ENCODE data around the gene COG5. TPM values are rescaled to one million over a fixed set of nuclear protein-coding genes. Genes with fewer than 3 reads are reported as not detected.

COG5 gene
- total and polyA plus RNA-seq, 2 of the 8 experiments (the other 6 are each of a cell fraction or from before 2014, with no cell fraction given), result 10.5 to 28.1 TPM

- WGBS, 2 experiments (ENCODE audit: extremely low coverage in 1 of 2, insufficient coverage in 1 of 2, insufficient read length in 1 of 2, insufficient replicate concordance in 2 of 2, low coverage in 1 of 2, low lambda C conversion rate in 2 of 2, missing lambda C conversion rate in 1 of 2), result 100% methylated on average over 1 of the region's 1 CpG; no CpG with 5 or more reads in 1 of the 2 experiments
- POLR2A ChIA-PET (ENCODE audit: partially characterized antibody), result interaction anchor here (0.6 kb wide), 1 partner anchor 12 kb away, joined by 3 read pairs; no protein-coding TSS in a partner anchor
These were observed 121.0 kb downstream of the COG5 start for GRCh38 chr7:107442678-107443077.

More at GRCh38 chr7:107442678-107443077, 121.0 kb downstream of the COG5 start:
- no peak overlapping the region for H2BK12ac ChIP-seq (ENCODE audit: low read depth, low read length)
- no peak overlapping the region for H3K9ac ChIP-seq (replicated peaks in 1 of 4; ENCODE audit: extremely low read depth in 1 of 4, low read depth in 3 of 4, low read length in 3 of 4)
- H2BK15ac ChIP-seq (ENCODE audit: low read length), result no peak overlapping the region
- H2AK5ac ChIP-seq (ENCODE audit: low read depth, low read length), result no peak overlapping the region
- H4K91ac ChIP-seq (replicated peaks; ENCODE audit: insufficient read length, low read length), result no peak overlapping the region
- H4K5ac ChIP-seq (ENCODE audit: insufficient read length, low read depth, low read length), result no peak overlapping the region
- H4K20me1 ChIP-seq (replicated peaks in 1 of 2; ENCODE audit: control insufficient read depth in 1 of 2, insufficient read depth in 2 of 2, low read length in 2 of 2), result no peaks in the 10 kb centered on the region
- H2BK20ac ChIP-seq (ENCODE audit: low read length), result no peak overlapping the region
- DNase-seq (ENCODE audit: low read depth in 1 of 2, low spot score in 2 of 2), result no peak
- no peaks in the 10 kb centered on the region for H3K23me2 ChIP-seq (ENCODE audit: low read depth, low read length)
- H2BK120ac ChIP-seq (replicated peaks; ENCODE audit: low read depth, low read length), result no peak overlapping the region
- H3K79me1 ChIP-seq (ENCODE audit: low read depth, low read length), result 0 out of 2 replicates have a peak, but pooled peaks cover 2% of the 10 kb centered on the region
- H3K79me2 ChIP-seq (ENCODE audit: control insufficient read depth in 1 of 2, insufficient read depth in 2 of 2, low read length in 2 of 2), result no peaks in the 10 kb centered on the region
- no peak overlapping the region for H3K4me3 ChIP-seq (ENCODE audit: extremely low read depth in 1 of 4, insufficient read depth in 2 of 4, low read depth in 3 of 4, low read length in 4 of 4)
- H2AFZ ChIP-seq (ENCODE audit: low read length), result no peak overlapping the region
- no peaks in the 10 kb centered on the region for H3K4me1 ChIP-seq (replicated peaks in 1 of 4; ENCODE audit: control insufficient read depth in 3 of 4, insufficient read depth in 4 of 4, low read length in 3 of 4)
- no peak overlapping the region for H3K27ac ChIP-seq (ENCODE audit: low read depth, low read length)
- H3K9me3 ChIP-seq (ENCODE audit: insufficient read depth in 2 of 2, low read depth in 1 of 2, low read length in 1 of 2), result no peaks in the 10 kb centered on the region
- no peak overlapping the region for H3K4ac ChIP-seq (replicated peaks; ENCODE audit: insufficient read length, low read depth, low read length)
- H3K36me3 ChIP-seq (ENCODE audit: control insufficient read depth in 2 of 4, insufficient read depth in 4 of 4, low read length in 3 of 4), result no peaks in the 10 kb centered on the region
- no peak overlapping the region for H2BK5ac ChIP-seq (ENCODE audit: low read depth, low read length)
- H3K4me2 ChIP-seq (ENCODE audit: insufficient read depth in 1 of 2, low read depth in 2 of 2, low read length in 2 of 2), result no peak overlapping the region
- no peak overlapping the region for H3K23ac ChIP-seq (ENCODE audit: insufficient read length)
- FAIRE-seq, result no peak
- H3K56ac ChIP-seq (replicated peaks; ENCODE audit: insufficient read length, low read depth, low read length), result no peak overlapping the region
- H3K18ac ChIP-seq (ENCODE audit: extremely low read depth, low read length), result no peak overlapping the region
- H3K14ac ChIP-seq (ENCODE audit: insufficient read length), result no peak overlapping the region
- CTCF ChIA-PET (ENCODE audit: partially characterized antibody), result interaction anchor here (1.4 kb wide), 1 partner anchor 21 kb away, joined by 4 read pairs; no protein-coding TSS in a partner anchor
- H4K8ac ChIP-seq (ENCODE audit: extremely low read depth, insufficient read depth, low read length), result no peak overlapping the region
- H3K27me3 ChIP-seq (replicated peaks in 1 of 4; ENCODE audit: control insufficient read depth in 3 of 4, extremely low read depth in 1 of 4, insufficient read depth in 3 of 4, low read length in 3 of 4), result no peaks in the 10 kb centered on the region
